K562 (cell line): ENCODE measurements around the gene OSGIN1. TPM values are rescaled to one million over a fixed set of nuclear protein-coding genes. Genes with fewer than 3 reads are reported as not detected.

Source experiments
- EHMT2 ChIP-seq: fragments of 450-650 bp; IDR thresholded peaks from 2 replicates; pipeline ENCODE4 v1.6.1; 2018; ENCODE audit warnings: antibody characterized with exemption
- FOS ChIP-seq: IDR thresholded peaks from 3 replicates; pipeline ENCODE4 v1.6.1; 2011; ENCODE audit not compliant: insufficient read length; ENCODE audit errors: extremely low read depth
- HDAC1 ChIP-seq, 2 experiments: fragments of 450-650 bp; IDR thresholded peaks; 2 replicates each; pipeline ENCODE4 v1.6.1; 2016 to 2017; ENCODE audit warnings: inconsistent platforms in 1 of 2, mild to moderate bottlenecking in 1 of 2, moderate library complexity in 1 of 2
- LARP7 ChIP-seq: fragments of 450-650 bp; IDR thresholded peaks from 2 replicates; pipeline ENCODE4 v1.6.1; 2016
- MTA2 ChIP-seq: fragments of 450-650 bp; IDR thresholded peaks from 2 replicates; pipeline ENCODE4 v1.6.1; 2016; ENCODE audit warnings: low read depth
- PCBP1 ChIP-seq: fragments of 200-400 bp; formaldehyde crosslinking; IDR thresholded peaks from 2 replicates; pipeline ENCODE4 v1.6.1; 2018; ENCODE audit warnings: mild to moderate bottlenecking, low read depth, low read length; ENCODE audit not compliant: poor library complexity, severe bottlenecking
- RAD21 ChIP-seq, 2 experiments: fragments of 250-450 bp in 1 of 2; fragments of 450-650 bp in 1 of 2; sonication (Bioruptor Pico) in 1 of 2; formaldehyde crosslinking in 1 of 2; IDR thresholded peaks in 1 of 2; conservative IDR thresholded peaks in 1 of 2; 2 replicates each; pipeline versions ENCODE4 v1.4.0 to v1.8.0; 2020 to 2022; ENCODE audit warnings: mild to moderate bottlenecking in 2 of 2, moderate library complexity in 1 of 2
- polyA plus RNA-seq, 8 experiments: library from polyadenylated mRNA; depleted of rRNA in 4 of 8; stranded (reverse) in 5 of 8; unstranded in 3 of 8; fragments of >200 nt; fragmentation: Nextera tagmentation in 2 of 8; fragmentation: Illumina TruSeq in 1 of 8; extraction: Ambion mirVana in 2 of 8; extraction: Trizol in 1 of 8; gene quantifications; 2 replicates each; pipeline versions ENCODE4 v1.2.1 to v1.2.3, GENCODE V29; 2011 to 2014; ENCODE audit warnings: inconsistent platforms in 1 of 8, missing spikeins in 1 of 8
- total RNA-seq, 7 experiments: library from RNA; depleted of rRNA in 6 of 7; stranded (reverse); fragments of >200 nt in 6 of 7; fragmentation: Illumina TruSeq in 2 of 7; extraction: Trizol in 2 of 7; gene quantifications; 2 replicates each; pipeline versions ENCODE4 v1.2.1 to v1.2.3, GENCODE V29; 2011 to 2021; ENCODE audit warnings: low replicate concordance in 1 of 7
- TF ChIP-seq, protein P1 (sequence below), 2 experiments: fragments of 450-650 bp; IDR thresholded peaks; 2 replicates each; pipeline ENCODE4 v1.6.1; 2016
- TF ChIP-seq, protein P2 (sequence below): fragments of 450-650 bp; IDR thresholded peaks from 2 replicates; pipeline ENCODE4 v1.6.1; 2016; ENCODE audit warnings: antibody characterized with exemption
- TF ChIP-seq, protein P3 (sequence below): IDR thresholded peaks from 2 replicates; pipeline ENCODE4 v1.6.1; 2011; ENCODE audit warnings: borderline replicate concordance, low read depth, mild to moderate bottlenecking, moderate library complexity, low read length; ENCODE audit not compliant: insufficient read depth, poor library complexity, severe bottlenecking
- TF ChIP-seq, protein P4 (sequence below): fragments of 250-450 bp; sonication (Bioruptor Pico); IDR thresholded peaks from 2 replicates; pipeline ENCODE4 v1.4.0; 2020
- TF ChIP-seq, protein P5 (sequence below): fragments of 450-650 bp; IDR thresholded peaks from 2 replicates; pipeline ENCODE4 v1.6.1; 2016; ENCODE audit warnings: borderline replicate concordance

OSGIN1 gene
- total and polyA plus RNA-seq, 9 of the 15 experiments (the other 6 are each of a cell fraction or from before 2014, with no cell fraction given), result 0.03 to 3.6 (median 1.6) TPM

DNA sequence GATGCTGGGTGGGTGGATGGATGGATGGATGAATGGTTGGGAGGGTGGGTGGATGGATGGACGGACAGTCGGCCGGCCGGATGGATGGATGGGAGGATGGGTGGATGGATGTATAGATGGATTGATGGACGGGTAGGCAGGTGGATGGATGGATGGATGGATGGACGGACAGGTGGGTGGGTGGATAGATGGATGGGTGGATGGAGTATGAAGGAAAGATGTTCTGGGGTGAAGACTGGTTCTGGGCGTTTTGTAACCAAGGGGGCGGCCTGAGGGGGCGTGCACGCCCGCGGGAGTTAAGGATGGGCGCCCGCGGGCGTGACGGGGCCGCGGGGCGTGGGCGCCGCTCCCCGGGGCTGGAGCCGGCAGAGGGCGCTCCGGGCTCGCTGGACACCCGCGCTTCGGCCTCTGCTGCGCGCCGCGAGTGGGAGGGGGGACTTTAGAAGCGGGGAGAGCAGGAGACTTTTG lies 14.8 kb downstream of the OSGIN1 start, which contains the start of gene NECAB2 (continued):
- TF ChIP-seq, protein P1, sequence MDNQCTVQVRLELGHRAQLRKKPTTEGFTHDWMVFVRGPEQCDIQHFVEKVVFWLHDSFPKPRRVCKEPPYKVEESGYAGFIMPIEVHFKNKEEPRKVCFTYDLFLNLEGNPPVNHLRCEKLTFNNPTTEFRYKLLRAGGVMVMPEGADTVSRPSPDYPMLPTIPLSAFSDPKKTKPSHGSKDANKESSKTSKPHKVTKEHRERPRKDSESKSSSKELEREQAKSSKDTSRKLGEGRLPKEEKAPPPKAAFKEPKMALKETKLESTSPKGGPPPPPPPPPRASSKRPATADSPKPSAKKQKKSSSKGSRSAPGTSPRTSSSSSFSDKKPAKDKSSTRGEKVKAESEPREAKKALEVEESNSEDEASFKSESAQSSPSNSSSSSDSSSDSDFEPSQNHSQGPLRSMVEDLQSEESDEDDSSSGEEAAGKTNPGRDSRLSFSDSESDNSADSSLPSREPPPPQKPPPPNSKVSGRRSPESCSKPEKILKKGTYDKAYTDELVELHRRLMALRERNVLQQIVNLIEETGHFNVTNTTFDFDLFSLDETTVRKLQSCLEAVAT (IDR thresholded peaks at IDR 0.05), result peak; percentile 44 to 49; a peak in 1 of 4 replicates
- peak; percentile 78; the same call in 1 of the 2 replicates for TF ChIP-seq LARP7
- no peak for TF ChIP-seq FOS
- TF ChIP-seq, protein P2, sequence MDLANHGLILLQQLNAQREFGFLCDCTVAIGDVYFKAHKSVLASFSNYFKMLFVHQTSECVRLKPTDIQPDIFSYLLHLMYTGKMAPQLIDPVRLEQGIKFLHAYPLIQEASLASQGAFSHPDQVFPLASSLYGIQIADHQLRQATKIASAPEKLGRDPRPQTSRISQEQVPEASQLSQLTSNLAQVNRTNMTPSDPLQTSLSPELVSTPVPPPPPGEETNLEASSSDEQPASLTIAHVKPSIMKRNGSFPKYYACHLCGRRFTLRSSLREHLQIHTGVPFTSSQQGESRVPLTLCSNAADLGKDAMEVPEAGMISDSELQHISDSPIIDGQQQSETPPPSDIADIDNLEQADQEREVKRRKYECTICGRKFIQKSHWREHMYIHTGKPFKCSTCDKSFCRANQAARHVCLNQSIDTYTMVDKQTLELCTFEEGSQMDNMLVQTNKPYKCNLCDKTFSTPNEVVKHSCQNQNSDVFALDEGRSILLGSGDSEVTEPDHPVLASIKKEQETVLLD, result peak; percentile 57; the same call in 1 of the 2 replicates
- peak; percentile 86 to 90 for TF ChIP-seq RAD21 (CRISPR knock-in tag; conservative IDR thresholded peaks at IDR 0.05 in 1 of 2, IDR thresholded peaks at IDR 0.05 in 1 of 2)
- TF ChIP-seq, protein P3, sequence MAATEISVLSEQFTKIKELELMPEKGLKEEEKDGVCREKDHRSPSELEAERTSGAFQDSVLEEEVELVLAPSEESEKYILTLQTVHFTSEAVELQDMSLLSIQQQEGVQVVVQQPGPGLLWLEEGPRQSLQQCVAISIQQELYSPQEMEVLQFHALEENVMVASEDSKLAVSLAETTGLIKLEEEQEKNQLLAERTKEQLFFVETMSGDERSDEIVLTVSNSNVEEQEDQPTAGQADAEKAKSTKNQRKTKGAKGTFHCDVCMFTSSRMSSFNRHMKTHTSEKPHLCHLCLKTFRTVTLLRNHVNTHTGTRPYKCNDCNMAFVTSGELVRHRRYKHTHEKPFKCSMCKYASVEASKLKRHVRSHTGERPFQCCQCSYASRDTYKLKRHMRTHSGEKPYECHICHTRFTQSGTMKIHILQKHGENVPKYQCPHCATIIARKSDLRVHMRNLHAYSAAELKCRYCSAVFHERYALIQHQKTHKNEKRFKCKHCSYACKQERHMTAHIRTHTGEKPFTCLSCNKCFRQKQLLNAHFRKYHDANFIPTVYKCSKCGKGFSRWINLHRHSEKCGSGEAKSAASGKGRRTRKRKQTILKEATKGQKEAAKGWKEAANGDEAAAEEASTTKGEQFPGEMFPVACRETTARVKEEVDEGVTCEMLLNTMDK, result peak; percentile 40
- peak; percentile 51; the same call in 1 of the 2 replicates for TF ChIP-seq EHMT2
- TF ChIP-seq, protein P4, sequence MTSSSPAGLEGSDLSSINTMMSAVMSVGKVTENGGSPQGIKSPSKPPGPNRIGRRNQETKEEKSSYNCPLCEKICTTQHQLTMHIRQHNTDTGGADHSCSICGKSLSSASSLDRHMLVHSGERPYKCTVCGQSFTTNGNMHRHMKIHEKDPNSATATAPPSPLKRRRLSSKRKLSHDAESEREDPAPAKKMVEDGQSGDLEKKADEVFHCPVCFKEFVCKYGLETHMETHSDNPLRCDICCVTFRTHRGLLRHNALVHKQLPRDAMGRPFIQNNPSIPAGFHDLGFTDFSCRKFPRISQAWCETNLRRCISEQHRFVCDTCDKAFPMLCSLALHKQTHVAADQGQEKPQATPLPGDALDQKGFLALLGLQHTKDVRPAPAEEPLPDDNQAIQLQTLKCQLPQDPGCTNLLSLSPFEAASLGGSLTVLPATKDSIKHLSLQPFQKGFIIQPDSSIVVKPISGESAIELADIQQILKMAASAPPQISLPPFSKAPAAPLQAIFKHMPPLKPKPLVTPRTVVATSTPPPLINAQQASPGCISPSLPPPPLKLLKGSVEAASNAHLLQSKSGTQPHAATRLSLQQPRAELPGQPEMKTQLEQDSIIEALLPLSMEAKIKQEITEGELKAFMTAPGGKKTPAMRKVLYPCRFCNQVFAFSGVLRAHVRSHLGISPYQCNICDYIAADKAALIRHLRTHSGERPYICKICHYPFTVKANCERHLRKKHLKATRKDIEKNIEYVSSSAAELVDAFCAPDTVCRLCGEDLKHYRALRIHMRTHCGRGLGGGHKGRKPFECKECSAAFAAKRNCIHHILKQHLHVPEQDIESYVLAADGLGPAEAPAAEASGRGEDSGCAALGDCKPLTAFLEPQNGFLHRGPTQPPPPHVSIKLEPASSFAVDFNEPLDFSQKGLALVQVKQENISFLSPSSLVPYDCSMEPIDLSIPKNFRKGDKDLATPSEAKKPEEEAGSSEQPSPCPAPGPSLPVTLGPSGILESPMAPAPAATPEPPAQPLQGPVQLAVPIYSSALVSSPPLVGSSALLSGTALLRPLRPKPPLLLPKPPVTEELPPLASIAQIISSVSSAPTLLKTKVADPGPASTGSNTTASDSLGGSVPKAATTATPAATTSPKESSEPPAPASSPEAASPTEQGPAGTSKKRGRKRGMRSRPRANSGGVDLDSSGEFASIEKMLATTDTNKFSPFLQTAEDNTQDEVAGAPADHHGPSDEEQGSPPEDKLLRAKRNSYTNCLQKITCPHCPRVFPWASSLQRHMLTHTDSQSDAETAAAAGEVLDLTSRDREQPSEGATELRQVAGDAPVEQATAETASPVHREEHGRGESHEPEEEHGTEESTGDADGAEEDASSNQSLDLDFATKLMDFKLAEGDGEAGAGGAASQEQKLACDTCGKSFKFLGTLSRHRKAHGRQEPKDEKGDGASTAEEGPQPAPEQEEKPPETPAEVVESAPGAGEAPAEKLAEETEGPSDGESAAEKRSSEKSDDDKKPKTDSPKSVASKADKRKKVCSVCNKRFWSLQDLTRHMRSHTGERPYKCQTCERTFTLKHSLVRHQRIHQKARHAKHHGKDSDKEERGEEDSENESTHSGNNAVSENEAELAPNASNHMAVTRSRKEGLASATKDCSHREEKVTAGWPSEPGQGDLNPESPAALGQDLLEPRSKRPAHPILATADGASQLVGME (CRISPR knock-in tag), result 0 out of 2 replicates have a peak, but pooled peaks have one; percentile 65
- TF ChIP-seq MTA2, result 0 out of 2 replicates have a peak, but pooled peaks have one; percentile 4
- TF ChIP-seq, protein P5, sequence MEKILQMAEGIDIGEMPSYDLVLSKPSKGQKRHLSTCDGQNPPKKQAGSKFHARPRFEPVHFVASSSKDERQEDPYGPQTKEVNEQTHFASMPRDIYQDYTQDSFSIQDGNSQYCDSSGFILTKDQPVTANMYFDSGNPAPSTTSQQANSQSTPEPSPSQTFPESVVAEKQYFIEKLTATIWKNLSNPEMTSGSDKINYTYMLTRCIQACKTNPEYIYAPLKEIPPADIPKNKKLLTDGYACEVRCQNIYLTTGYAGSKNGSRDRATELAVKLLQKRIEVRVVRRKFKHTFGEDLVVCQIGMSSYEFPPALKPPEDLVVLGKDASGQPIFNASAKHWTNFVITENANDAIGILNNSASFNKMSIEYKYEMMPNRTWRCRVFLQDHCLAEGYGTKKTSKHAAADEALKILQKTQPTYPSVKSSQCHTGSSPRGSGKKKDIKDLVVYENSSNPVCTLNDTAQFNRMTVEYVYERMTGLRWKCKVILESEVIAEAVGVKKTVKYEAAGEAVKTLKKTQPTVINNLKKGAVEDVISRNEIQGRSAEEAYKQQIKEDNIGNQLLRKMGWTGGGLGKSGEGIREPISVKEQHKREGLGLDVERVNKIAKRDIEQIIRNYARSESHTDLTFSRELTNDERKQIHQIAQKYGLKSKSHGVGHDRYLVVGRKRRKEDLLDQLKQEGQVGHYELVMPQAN, result 0 out of 2 replicates have a peak, but pooled peaks have one; percentile 36
- peak; percentile 78 for TF ChIP-seq PCBP1
- peak in 1 of 2 experiments; percentile 91; a peak in 2 of 4 replicates for TF ChIP-seq HDAC1 (IDR thresholded peaks at IDR 0.05)
